Measurements from ENCODE around the gene EPX. TPM values are rescaled to one million over a fixed set of nuclear protein-coding genes. Genes with fewer than 3 reads are reported as not detected.

EPX gene
- total RNA-seq, 1 experiment from 2014 or later, result not detected

DNA sequence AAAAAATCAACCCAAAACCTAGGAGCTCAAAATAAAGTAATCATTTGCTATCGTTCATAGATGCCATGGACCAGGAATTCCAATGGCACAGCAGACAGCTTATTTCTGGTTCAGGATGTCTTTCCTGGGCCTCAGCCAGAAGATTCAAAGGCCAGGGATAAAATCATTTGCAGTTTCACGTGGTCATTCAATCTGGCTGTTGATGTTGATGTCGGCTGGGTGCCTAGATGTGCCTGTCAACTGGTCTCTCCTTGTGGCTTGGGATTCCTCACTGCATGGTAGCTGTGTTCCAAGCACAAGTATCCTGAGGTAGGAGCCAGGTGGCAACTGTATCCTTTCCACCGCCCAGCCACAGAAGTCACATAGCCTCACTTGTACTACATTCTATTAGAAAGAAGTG lies 10.7 kb upstream of the EPX start:
- in situ Hi-C loops (cut with HindIII; ENCODE audit: low pct_unique_long_range_greater_than_20kb, low sequenced_read_pairs), result no loop called here
- DNase-seq (ENCODE audit: low read depth, low spot score), result no peak

DNA sequence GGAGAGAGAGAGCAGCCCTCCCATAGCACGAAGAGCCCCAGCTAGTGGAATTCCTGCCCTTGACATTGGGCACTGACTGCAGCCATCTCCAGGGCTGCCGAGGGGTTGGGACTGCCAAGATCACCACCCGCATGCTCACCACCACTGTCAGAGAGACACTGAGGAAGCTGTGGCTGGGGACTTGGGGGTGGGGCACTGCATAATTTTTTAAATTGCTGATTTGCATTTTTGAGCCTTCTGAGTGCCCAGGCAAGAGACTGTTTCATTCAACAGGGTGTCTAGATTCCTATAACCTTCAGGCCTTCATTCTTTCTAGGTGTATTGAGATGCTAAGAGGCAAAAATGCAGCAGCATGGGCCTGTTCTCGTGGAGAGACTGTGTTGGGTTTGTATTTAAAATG lies 9.0 kb upstream of the EPX start:
- in situ Hi-C loops (cut with HindIII; ENCODE audit: low pct_unique_long_range_greater_than_20kb, low sequenced_read_pairs), result no loop called here
- DNase-seq (ENCODE audit: low read depth, low spot score), result no peak

DNA sequence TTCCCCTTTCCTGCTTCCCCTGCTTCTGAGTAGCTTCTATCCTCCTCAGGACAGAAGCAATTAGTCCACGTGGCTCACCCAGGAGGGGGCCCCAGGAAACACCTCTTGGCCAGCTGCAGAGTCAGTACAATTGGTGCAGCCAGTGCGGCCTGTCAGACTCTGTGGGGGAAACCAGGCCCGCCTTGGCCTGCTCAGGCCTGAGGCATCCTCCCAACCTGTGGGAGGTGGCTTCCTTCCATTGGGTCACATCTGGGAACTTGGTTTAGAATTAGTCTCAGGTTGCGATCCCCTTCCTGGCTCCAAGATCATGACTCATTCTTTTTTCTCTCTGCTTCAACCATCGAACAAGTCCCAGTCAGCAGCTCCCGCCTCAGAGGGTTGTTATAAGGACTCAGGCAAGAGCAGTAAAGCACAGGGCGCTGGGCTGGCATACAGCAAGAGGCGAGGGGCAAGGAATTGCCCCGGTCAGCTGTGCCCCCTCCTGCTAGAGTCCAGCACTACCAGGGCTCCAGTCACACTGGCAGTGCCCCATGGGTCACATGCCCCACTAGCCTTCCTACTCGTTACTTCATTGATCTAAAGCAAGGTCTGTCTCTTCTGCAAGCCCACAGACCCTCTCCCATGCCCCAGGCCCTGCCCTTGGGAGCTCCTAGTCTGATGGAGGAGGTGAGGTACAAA lies 8.1 kb upstream of the EPX start:
- in situ Hi-C loops (cut with HindIII; ENCODE audit: low pct_unique_long_range_greater_than_20kb, low sequenced_read_pairs), result no loop called here
- no peak for DNase-seq (ENCODE audit: low read depth, low spot score)

DNA sequence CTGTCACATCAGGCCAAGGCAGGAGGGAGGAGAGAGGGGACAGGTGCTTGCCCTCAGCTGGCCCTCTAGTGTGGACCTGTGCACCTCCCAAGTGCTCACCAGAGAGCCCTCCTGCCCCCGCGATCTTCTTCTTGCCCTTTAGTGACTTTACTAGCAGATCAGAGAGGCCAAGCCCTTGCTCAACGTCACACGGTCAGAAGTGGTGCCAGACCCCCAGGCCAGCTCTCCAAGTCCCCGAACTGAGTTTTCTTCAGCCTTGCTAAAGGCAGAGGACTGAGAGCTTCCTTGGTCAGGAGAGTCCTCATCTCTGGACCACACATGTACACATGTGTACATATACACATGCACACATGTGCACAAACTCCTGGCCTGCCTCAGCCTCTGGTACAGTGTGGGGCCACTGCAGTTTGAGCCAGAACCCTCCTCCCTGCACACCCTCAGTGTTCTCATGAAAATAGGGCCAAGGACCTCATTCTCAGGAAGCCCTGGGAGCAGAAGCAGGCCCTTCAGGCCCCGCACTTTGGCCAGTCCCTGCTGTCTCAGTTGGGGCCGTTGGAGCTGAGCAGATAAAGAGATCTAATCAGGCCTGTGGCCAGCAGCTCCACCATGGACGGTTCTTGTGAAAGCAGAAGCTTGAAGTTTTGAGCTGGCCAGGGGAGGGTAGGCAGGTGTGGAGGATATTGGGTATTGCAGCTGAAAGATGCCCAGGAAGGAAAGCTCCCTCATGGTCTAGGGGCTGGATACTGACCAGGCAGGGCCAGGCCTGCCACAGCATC lies 7.4 kb upstream of the EPX start:
- in situ Hi-C loops (cut with HindIII; ENCODE audit: low pct_unique_long_range_greater_than_20kb, low sequenced_read_pairs), result no loop called here
- no peak for DNase-seq (ENCODE audit: low read depth, low spot score)

DNA sequence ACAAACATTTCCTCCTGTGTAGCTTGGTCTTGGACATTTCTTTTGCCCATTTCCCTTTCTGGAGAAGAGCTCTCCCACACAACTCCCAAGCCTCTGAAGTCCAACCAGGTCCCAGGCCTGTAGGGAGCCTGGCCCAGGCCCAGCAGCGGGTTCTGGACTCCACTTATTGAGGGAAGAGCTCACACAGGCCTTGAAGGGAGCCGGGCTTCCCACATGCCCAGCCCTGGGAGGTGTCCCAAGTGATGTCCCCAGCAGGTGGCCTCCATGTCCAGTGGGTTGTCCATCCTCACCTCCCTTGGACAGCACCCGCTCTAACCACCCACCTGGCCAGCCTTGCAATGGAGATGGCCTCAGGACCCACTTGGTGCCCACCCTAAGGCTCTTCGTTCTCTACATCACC lies 5.9 kb upstream of the EPX start:
- DNase-seq (ENCODE audit: low read depth, low spot score), result no peak

DNA sequence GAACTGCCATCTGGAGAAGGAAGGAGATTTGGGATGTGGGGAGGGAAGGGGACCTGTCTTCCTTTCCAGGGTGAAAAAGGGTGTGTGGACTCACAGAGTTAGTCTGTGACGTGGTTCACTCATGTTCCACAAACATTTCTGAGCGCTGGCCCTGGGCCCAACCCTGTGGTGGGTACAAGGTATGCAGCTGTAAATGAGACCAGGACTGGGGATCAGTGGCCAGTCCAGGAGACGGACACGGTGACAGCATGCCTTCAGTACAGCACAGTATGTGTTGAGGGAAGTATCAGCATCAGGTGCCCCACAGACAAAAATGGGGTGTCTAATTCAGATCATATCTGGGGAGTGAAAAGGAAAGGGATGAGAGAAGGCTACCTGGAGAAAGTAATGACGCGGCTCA lies 5.5 kb upstream of the EPX start:
- DNase-seq (ENCODE audit: low read depth, low spot score), result no peak
- in situ Hi-C loops (cut with HindIII; ENCODE audit: low pct_unique_long_range_greater_than_20kb, low sequenced_read_pairs), result no loop called here

More for the DNA sequence above, 5.9 kb upstream of the EPX start:
- in situ Hi-C loops (cut with HindIII; ENCODE audit: low pct_unique_long_range_greater_than_20kb, low sequenced_read_pairs), result no loop called here

DNA sequence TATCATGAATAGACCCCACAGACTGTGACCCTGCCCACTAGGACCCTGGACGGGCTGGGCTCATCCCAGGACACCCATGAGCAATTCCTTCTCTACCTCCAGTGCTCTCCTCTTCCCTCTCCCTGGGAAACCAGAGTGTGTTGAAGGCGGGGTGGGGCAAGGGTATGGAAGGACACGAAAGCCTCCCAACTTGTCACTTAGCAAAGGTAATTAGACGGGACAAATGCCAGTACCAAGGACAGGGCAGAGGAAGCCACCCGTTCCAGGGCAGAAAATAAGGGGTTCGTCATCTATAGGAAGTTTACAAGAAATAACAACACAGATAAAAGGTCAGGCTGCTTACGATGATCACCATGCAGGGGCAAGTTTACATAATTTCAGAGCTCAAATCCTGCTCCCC lies 4.9 kb upstream of the EPX start:
- in situ Hi-C loops (cut with HindIII; ENCODE audit: low pct_unique_long_range_greater_than_20kb, low sequenced_read_pairs), result no loop called here
- DNase-seq (ENCODE audit: low read depth, low spot score), result no peak

DNA sequence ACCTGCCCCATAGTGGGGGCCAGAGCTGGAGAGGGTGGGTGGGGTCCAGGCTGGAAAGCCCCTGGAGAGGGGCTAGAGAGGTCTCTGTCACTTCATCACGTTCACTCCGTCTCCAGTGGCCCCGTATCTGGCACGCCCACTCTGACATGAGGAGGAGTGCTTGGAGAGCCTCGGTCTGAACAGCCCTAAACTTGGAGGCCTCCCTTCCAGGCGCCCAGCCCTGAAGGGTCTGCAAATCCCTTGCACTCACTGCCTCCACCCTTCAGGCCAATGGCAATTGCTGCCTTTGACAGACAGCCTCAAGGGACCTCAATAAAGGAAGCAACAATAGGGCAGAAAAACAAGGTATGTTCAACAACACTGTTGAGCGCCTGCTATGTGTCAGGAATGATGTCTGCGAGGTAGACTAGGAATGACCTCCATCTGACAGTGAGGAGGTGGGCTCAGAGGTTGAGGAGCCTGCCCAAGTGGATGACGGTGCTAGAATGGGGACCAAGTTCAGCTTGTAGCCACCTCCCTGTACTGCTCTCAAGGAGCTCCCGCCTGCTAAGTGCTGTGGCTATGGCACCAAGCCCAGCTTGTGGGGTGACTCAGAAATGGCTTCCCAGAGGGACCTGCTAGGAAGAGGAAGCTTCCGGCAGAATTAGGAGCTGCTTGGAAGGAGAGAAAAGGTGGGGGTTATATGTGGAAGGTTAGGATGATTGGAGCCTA lies 2.9 kb upstream of the EPX start:
- no peak for DNase-seq (ENCODE audit: low read depth, low spot score)
- in situ Hi-C loops (cut with HindIII; ENCODE audit: low pct_unique_long_range_greater_than_20kb, low sequenced_read_pairs), result no loop called here

DNA sequence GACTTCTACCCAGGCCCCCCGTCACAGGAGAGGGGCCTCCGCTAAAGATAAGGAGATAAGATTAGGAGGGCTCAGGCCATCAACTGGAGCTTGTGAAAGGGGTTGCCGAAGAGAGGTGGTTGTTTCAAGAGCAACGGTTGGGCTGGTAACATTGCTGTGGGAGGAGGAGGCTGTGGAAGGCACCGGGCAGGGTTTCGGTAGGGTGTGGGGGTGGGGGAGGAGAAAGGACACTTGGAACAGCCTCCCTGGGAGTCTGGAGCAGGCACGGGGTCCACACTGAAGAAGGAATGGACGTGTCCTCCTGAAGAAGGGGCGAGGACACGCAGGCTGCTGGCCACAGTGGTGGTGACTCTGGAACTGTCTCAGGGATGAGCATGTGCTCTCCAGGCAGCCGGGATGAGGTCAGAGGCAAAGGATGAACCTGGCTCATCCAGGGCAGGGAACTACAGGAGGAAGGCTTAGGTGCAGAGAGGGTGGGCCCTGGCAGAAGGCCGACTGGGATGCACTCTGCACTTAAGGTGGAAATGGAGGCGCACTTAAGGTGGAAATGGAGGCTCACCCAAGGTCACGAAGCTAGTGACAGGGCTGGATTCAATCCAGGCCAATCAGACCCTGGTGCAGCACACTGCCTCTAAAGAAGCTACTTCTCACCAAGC lies 1.2 kb upstream of the EPX start:
- DNase-seq (ENCODE audit: low read depth, low spot score), result no peak
- in situ Hi-C loops (cut with HindIII; ENCODE audit: low pct_unique_long_range_greater_than_20kb, low sequenced_read_pairs), result no loop called here

DNA sequence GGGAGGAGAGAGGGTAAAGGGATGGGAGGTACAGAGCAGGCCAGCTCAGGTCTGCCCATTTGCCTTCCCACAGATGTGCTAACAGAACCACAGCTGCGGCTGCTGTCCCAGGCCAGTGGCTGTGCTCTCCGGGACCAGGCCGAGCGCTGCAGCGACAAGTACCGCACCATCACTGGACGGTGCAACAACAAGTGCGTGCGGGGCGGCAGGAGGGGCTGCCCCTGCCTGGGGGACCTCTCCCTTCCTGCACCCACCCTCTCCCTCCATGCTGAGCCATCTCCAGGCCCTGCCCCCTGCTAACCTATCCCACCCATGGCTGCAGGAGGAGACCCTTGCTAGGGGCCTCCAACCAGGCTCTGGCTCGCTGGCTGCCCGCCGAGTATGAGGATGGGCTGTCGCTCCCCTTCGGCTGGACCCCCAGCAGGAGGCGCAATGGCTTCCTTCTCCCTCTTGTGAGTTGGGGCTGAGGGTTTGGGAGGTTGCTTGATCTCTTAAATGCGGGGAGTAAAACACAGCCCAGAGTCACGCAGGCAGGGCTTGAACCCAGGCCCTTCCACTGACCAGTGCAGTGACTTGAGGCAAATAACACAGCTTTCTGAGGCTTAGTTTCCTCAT lies 1.2 kb downstream of the EPX start:
- in situ Hi-C loops (cut with HindIII; ENCODE audit: low pct_unique_long_range_greater_than_20kb, low sequenced_read_pairs), result no loop called here
- DNase-seq (ENCODE audit: low read depth, low spot score), result peak; percentile 25

DNA sequence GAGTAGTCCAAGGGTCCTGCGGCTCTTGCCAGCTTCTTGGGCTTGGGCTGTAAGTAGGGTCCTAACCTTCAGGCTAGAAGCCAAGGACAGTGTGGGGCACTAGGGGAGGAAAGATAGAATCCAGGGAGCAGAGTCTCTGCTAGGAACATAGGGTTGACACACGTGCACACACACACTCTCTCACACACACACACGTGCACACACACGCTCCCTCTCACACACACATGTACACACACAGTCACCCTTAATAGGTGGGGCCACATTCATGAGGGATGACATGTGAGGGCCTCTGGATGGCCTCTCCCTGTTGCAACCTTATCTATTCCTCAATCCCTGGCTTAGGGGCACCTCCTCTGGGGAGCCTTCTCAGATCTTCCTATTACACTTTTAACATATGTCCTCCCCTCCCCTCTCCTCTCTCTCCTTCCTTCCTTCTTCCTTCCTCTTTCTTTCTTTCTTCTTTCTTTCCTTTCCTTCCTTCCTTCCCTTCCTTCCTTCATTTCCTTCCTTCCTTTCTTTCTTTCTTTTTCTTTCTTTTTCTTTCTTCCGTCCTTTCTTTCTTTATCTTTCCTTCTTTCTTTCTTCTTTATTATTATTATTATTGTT lies 3.1 kb downstream of the EPX start:
- in situ Hi-C loops (cut with HindIII; ENCODE audit: low pct_unique_long_range_greater_than_20kb, low sequenced_read_pairs), result no loop called here
- no peak for DNase-seq (ENCODE audit: low read depth, low spot score)

DNA sequence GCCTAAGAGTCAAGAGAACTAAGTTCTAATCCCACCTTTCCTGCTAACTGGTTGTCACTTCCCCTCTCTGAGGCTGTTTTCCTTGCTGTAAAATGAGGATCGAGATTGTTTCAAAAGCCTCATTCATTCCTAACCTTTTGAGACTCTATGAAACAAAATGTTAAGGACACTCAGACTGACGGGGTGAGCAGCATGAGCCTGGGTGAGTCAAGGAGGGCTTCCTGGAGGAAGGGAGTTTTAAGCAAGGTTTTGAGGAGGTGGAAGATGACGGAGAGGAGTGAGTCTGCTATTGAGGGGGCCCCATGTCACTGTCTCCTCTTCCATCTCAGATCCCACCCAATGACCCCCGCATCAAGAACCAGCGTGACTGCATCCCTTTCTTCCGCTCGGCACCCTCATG lies 4.1 kb downstream of the EPX start:
- in situ Hi-C loops (cut with HindIII; ENCODE audit: low pct_unique_long_range_greater_than_20kb, low sequenced_read_pairs), result no loop called here
- DNase-seq (ENCODE audit: low read depth, low spot score), result no peak

DNA sequence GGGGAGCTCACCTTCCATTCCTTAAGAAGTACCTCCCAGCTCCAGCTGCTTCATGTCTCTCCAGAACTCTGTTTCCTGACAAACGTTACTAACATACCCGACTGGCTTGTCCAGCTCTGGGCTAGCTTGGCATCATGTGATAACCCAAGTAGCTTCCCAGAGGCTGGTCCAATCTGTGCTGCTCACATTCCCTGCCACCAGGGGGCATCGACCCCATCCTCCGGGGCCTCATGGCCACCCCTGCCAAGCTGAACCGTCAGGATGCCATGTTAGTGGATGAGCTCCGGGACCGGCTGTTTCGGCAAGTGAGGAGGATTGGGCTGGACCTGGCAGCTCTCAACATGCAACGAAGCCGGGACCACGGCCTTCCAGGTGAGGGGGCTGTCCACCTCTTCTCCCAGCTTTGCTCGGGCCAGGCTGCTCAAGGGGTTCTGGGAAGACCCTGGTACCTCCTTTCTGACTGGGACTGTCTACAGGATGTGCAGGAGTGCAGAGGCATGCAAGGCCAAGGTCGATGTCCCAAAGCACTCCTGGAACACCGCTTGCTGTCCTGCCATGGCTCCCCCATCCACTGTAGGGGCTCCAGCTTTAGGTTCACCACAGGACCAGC lies 7.6 kb downstream of the EPX start:
- peak; percentile 92 for DNase-seq (ENCODE audit: low read depth, low spot score)
- in situ Hi-C loops (cut with HindIII; ENCODE audit: low pct_unique_long_range_greater_than_20kb, low sequenced_read_pairs), result no loop called here

DNA sequence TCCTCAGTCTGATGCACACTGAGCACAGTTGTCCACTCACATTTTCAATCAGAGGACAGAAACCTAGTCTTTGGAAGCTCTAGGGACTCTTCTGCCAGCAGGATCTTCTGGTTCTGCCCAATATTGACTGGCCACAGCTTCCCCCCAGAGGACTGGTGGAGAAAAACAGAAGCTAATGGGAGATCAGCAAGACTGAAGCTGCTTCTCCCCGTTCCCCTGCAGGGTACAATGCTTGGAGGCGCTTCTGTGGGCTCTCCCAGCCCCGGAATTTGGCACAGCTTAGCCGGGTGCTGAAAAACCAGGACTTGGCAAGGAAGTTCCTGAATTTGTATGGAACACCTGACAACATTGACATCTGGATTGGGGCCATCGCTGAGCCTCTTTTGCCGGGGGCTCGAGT lies 10.3 kb downstream of the EPX start:
- DNase-seq (ENCODE audit: low read depth, low spot score), result no peak
- in situ Hi-C loops (cut with HindIII; ENCODE audit: low pct_unique_long_range_greater_than_20kb, low sequenced_read_pairs), result no loop called here

DNA sequence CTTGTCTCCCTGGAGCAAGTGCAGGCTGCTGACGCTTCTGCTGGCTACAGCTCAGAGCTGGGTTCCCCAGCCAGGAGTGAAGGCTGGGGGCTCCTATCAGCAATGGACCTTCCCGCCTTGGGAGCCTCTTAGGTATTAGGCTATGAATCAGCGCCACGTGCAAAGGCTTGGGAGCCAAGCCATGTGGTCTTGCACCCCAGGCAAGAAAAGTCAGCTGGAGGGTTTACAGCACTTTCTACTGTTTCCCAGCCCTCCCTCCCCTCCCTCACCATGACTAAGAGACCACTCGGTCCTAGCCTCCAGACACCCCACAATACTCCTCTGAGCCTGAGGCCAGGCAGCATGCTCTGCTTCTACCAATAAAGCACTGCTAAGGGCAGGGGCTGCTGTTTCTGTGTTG lies 12.3 kb downstream of the EPX start:
- in situ Hi-C loops (cut with HindIII; ENCODE audit: low pct_unique_long_range_greater_than_20kb, low sequenced_read_pairs), result no loop called here
- DNase-seq (ENCODE audit: low read depth, low spot score), result peak; percentile 51

DNA sequence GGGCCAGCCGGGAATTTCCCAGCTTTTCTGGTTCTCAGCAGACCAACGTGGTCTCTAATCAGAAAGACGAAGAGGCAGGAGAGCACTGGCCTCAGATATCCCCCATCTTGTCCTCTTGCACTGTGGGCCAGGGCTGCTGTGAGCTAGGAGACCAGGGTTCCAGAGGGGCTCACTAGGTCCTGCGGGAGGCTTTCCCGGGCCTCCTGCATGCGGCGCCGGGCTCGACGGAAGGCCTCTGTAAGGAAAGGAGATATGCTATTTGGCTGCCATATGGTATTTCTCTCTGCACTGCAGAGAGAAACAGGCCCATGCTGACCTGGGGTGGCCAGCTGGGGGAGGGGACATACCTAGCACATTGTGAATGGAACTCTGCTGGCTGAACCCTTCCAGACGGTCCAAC lies 13.4 kb downstream of the EPX start:
- no peak for DNase-seq (ENCODE audit: low read depth, low spot score)

DNA sequence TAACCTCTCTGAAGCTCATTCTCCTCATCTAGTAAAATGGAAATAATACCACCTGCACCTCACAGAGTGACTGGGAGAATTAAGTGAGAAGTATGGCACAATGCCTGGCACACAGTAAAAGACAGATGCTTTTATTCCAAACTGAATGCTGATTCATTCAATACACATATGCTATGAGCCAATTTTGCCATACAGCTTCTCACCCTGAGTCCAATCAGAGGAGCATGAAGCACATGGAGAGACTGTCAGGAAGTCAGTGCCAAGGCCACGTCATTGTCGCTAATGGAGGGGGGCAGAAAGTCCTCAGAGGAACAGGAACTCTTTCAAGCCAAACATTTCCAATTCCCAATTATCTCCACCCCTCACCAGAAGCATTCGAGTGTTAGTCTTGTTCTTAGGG lies 14.9 kb downstream of the EPX start:
- in situ Hi-C loops (cut with HindIII; ENCODE audit: low pct_unique_long_range_greater_than_20kb, low sequenced_read_pairs), result no loop called here
- no peak for DNase-seq (ENCODE audit: low read depth, low spot score)

More for the DNA sequence above, 13.4 kb downstream of the EPX start:
- in situ Hi-C loops (cut with HindIII; ENCODE audit: low pct_unique_long_range_greater_than_20kb, low sequenced_read_pairs), result no loop called here
